T-helper 2 cell treated with Interferon-gamma antibody and Interleukin-4, amounts not matched to agents 100 ng/mL and 5 ng/mL, for 36 hours (primary cell): ENCODE measurements around the gene SSU72. TPM values are rescaled to one million over a fixed set of nuclear protein-coding genes. Genes with fewer than 3 reads are reported as not detected.
"Not testable (repeated sequence)": the region's sequence is repeated elsewhere in the genome, so short reads cannot be mapped to it uniquely, and the experiment has no call there.

Experiments used
- intact Hi-C: fragments of 100-400 bp; cut with micrococcal nuclease; formaldehyde crosslinking; loops from one replicate; pipeline ENCODE4 v1.15.1; 2023
- total RNA-seq: library from RNA; stranded (reverse); gene quantifications from 2 replicates; pipeline ENCODE4 v1.2.3, GENCODE V29; 2022

SSU72 gene
- total RNA-seq, 1 donor from 2014 or later, result 137 TPM

DNA sequence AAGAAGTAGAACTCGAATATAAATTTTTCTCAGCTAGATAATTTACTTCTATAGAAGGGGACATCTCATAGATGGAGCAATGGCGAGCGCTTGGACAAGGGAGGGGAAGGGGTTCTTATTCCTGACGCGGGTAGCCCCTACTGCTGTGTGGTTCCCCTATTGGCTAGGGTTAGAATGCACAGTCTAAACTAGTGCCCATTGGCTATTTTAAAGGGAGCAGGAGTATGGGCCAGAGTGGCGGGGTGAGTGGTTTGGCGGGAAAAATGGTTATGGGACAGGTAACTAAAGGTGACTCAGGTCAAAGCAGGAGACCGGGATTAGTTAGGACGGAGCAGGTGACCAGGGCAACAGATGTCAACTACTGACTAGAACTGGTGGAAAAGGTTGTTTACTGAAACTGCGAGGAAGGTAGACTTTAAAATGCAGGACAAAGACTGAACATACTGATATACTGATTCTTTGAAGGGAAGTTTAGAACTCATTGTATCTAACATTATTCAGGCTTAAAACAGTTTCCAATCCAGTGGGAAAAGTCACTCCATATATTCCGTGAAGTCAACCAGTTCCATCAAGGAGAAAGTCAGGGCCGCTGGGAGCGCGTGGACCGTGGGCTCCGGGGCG, 63.6 kb downstream of the SSU72 start:
- intact Hi-C loops, result loop anchor here (5.0 kb wide), 1 partner anchor 104 kb away; the partner anchor contains the start of gene MRPL20

DNA sequence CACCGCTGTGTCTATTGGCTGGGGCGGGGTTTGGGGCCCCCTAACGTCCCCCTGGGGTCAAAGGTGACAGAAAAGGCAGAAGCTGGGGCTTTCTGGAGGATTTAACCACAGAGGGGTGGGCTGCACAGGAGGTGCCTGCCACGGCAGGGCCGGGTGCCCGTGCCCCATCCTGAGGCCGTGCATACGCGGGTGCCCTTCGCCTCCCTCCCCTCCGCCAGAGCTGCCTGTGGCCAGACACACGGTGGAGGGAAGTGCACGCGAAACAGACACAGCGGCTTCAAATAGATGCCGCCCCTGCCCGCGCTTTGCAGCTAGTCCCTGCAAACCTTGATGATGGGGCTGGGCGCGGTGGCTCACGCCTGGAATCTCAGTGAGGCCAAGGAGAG, 65.2 kb downstream of the SSU72 start:
- intact Hi-C loops, result not testable (repeated sequence)

DNA sequence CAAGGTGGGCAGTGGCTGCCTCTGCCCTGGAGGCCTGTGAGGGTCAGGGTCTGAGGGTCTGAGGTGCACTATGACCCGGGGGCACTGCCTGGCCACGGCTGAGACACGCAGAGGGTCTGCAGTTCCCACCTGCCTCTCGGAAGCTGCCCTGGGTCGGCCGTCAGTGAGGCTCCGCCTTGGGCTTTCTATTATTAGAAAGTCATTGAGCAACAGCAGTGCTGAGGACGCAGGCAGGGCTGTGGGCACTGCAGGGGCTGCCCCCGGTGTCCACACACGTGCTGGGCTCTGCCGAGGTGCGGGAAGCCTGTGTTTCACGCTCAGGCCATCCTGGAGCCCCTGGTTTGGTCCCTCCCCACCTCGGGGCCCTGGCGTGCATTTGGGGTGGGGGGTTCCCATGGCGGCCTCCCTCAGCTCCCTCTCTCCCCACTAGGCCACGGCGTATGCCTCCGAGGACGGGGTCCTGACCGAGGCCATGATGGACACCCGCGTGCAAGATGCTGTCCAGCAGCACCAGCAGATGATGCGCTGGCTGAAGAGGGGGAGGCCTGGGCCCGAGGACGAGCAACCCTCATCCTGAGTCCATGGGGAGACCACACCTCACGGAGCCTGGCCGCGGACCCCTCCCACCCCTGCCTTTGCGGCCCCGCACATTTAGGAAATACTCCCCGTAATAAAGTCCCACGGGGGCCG, 65.7 kb downstream of the SSU72 start:
- intact Hi-C loops, result not testable (repeated sequence)

DNA sequence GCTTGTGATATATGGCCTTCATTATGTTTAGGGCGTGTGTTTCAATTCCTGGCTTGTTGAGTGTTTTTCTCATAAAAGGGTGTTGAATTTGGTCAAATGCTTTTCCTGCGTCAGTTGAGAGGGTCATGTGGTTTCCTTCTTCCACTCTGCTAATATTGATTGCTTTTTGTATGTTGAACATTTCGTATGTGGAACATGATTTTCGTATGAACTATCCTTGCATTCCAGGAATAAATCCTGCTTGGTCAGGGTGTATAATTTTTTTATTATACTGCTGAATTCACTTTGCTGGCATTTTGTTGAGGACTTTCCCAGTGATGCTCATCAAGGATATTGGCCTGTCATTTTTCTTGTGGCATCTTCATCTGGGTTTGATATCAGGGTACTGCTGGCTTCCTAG, 67.4 kb downstream of the SSU72 start:
- intact Hi-C loops, result no loop called here

DNA sequence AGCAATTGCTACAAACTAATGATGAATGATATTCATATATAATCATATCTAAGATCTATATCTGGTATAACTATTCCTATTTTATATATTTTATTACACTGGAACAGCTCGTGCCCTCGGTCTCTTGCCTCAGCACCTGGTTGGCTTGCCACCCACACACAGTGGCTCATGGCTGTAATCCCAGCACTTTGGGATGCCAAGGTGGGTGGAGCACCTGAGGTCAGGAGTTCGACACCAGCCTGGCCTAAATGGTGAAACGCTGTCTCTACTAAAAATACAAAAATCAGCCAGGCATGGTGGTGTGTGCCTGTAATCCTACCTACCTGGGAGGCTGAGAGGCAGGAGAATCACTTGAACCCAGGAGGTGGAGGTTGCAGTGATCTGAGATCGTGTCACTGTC, 68.9 kb downstream of the SSU72 start:
- intact Hi-C loops, result not testable (repeated sequence)

DNA sequence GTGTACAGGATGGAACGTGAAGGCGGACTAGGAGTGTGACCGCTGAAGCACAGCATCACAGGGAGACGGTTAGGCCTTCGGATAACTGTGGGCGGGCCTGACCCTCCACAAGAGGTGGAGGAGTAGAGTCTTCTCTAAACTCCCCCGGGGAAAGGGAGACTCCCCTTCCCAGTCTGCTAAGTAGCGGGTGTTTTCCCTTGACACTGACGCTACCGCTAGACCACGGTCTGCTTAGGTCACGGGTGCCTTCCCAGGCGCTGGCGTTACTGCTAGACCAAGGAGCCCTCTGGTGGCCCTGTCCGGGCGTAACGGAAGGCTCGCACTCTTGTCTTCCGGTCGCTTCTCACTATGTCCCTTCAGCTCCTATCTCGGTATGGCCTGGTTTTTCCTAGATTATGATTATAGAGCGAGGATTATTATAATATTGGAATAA, 69.3 kb downstream of the SSU72 start:
- intact Hi-C loops, result not testable (repeated sequence)

DNA sequence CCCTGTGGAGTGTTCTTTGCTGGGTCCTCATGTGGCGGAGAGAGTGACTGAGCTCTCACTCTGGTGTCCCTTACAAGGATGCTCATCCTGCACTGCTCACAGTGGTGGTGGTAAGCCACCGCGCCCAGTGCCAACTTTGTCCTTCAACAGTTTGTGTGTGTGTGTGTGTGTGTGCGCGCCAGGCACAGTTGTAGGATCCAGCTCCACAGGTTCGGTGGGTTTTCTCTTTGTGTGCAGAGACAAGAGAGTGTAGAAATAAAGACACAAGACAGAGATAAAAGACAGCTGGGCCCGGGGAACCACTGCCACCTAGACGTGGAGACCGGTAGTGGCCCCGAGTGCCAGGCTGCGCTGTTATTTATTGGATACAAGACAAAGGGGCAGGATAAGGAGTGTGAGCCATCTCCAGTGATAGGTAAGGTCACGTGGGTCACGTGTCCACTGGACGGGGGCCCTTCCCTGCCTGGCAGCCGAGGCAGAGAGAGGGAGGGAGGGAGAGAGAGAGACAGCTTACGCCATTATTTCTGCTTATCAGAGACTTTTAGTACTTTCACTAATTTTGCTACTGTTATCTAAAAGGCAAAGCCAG, 69.8 kb downstream of the SSU72 start:
- intact Hi-C loops, result not testable (repeated sequence)

DNA sequence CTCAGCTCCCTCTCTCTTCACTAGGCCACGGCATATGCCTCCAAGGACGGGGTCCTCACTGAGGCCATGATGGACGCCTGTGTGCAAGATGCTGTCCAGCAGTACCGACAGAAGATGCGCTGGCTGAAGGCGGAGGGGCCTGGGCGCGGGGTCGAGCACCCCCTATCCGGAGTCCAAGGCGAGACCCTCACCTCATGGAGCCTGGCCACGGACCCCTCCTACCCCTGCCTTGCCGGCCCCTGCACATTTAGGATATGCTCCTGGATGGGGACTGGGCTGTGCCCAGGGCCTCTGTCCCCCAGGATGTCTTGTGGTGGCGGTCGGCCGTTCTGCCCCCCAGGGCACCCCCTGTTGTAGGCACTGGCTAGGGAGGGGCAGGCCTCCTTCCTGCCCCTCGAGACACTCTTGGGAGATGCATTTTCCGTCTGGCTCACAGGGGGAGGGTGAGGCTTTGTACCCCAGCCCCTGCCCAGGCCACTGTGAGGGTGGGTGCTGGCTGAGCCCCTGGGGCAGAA, 79.1 kb downstream of the SSU72 start:
- intact Hi-C loops, result not testable (repeated sequence)

DNA sequence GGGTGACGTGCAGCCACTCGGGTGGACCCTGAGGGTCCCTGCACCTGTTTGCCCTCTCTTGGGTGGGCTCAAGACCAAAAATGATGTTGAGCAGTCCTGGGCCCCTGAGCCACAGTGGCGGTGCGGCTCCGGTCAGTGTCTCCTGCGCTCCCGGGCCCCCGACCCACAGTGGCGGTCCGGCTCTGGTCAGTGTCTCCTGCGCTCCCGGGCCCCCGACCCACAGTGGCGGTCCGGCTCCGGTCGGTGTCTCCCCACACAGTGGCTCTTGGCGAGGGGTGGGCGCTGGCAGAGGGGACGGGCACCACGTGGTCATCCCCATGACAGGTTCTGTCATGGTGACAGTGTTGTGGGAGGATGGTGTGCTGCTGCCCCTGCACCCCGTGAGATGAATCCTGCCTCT, 80.4 kb downstream of the SSU72 start:
- intact Hi-C loops, result not testable (repeated sequence)

Other genes starting within 250 kb of the SSU72 start
- 1.0 and 1.2 TPM in 2 replicates for gene TAS1R3, start 243.6 kb downstream of the SSU72 start, total RNA-seq
- gene DVL1, start 225.4 kb downstream of the SSU72 start, total RNA-seq, result 31.5 and 35.4 TPM in 2 replicates
- gene MXRA8, start 216.3 kb downstream of the SSU72 start, total RNA-seq, result 0.11 TPM in 2 replicates
- 110 and 112 TPM in 2 replicates for gene AURKAIP1, start 199.7 kb downstream of the SSU72 start, total RNA-seq
- gene CCNL2, start 175.5 kb downstream of the SSU72 start, total RNA-seq, result 111 TPM in 2 replicates
- gene MRPL20, start 167.6 kb downstream of the SSU72 start, total RNA-seq, result 123 and 133 TPM in 2 replicates
- not detected in 2 replicates for gene ANKRD65, start 153.6 kb downstream of the SSU72 start, total RNA-seq
- gene VWA1, start 139.2 kb downstream of the SSU72 start, total RNA-seq, result 0.27 and 0.68 TPM in 2 replicates
- 0.16 and 0.93 TPM in 2 replicates for gene ATAD3C, start 125.2 kb downstream of the SSU72 start, total RNA-seq
- 49.2 and 51.4 TPM in 2 replicates for gene ATAD3B, start 103.1 kb downstream of the SSU72 start, total RNA-seq
- 51.9 and 52.4 TPM in 2 replicates for gene ATAD3A, start 62.7 kb downstream of the SSU72 start, total RNA-seq
- 1.0 and 1.1 TPM in 2 replicates for gene TMEM240, start 34.2 kb downstream of the SSU72 start, total RNA-seq
- 8.8 and 9.0 TPM in 2 replicates for gene FNDC10, start 25.3 kb upstream of the SSU72 start, total RNA-seq
- 27.8 and 31.4 TPM in 2 replicates for gene MIB2, start 40.6 kb upstream of the SSU72 start, total RNA-seq
- gene MMP23B, start 57.3 kb upstream of the SSU72 start, total RNA-seq, result 0.82 and 2.5 TPM in 2 replicates
- gene CDK11B, start 84.1 kb upstream of the SSU72 start, total RNA-seq, result 34.9 and 35.6 TPM in 2 replicates
- 53.6 and 54.4 TPM in 2 replicates for gene SLC35E2B, start 117.9 kb upstream of the SSU72 start, total RNA-seq
- 85.3 and 88.8 TPM in 2 replicates for gene CDK11A, start 149.5 kb upstream of the SSU72 start, total RNA-seq
- 83.1 and 84.6 TPM in 2 replicates for gene NADK, start 203.6 kb upstream of the SSU72 start, total RNA-seq